Ishikawa (cell line): Measurements from ENCODE around the gene COL4A2.

Experiments
- EGR1 ChIP-seq: IDR thresholded peaks from 2 replicates; pipeline ENCODE4 v1.6.1; 2012
- FOXM1 ChIP-seq: IDR thresholded peaks from 2 replicates; pipeline ENCODE4 v1.6.1; 2012; ENCODE audit warnings: low read depth, borderline replicate concordance
- MAX ChIP-seq: IDR thresholded peaks from 2 replicates; pipeline ENCODE4 v1.6.1; 2012
- NFIC ChIP-seq: IDR thresholded peaks from 2 replicates; pipeline ENCODE4 v1.6.1; 2012
- RAD21 ChIP-seq: IDR thresholded peaks from 2 replicates; pipeline ENCODE4 v1.6.1; 2012; ENCODE audit warnings: low read depth
- REST ChIP-seq: IDR thresholded peaks from 2 replicates; pipeline ENCODE4 v1.6.1; 2012; ENCODE audit warnings: low read depth, mild to moderate bottlenecking
- TAF1 ChIP-seq: IDR thresholded peaks from 2 replicates; pipeline ENCODE4 v1.6.1; 2012; ENCODE audit warnings: low read depth, mild to moderate bottlenecking
- USF1 ChIP-seq: IDR thresholded peaks from 2 replicates; pipeline ENCODE4 v1.6.1; 2012

- TF ChIP-seq FOXM1 (no peak), REST (no peak), EGR1 (no peak), USF1 (no peak), RAD21 (no peak), TAF1 (no peak), NFIC (no peak), MAX (no peak)
Observed at GRCh38 chr13:110305544-110305943, 1.5 kb upstream of the COL4A2 start.
